Fibroblast of peridontal ligament (primary cell): ENCODE results near the gene DLG4.
"Not testable (repeated sequence)": the region's sequence is repeated elsewhere in the genome, so short reads cannot be mapped to it uniquely, and the experiment has no call there.

Source experiments
- DNase-seq: peaks from one replicate; pipeline ENCODE4 v3.0.0-alpha.2; 2010; ENCODE audit errors: extremely low read depth

Gene DLG4

DNA sequence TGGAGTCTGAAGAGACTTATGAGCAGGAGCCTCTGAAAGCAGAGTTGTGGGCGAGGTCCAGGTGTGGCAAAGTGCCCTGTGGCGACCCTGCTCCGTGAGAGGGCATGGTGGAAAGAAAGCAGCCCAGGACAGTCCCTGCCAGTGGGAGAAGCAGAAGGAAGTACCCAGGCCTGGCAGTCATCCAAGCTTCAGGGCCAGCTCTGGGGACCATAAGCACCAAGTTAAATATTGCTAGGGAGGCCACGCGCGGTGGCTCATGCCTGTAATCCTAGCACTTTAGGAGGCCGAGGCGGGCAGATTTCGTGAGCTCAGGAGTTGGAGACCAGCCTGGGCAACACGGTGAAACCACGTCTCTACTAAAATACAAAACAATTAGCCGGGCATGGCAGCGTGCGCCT lies 35.5 kb downstream of the DLG4 start:
- no peak for DNase-seq

DNA sequence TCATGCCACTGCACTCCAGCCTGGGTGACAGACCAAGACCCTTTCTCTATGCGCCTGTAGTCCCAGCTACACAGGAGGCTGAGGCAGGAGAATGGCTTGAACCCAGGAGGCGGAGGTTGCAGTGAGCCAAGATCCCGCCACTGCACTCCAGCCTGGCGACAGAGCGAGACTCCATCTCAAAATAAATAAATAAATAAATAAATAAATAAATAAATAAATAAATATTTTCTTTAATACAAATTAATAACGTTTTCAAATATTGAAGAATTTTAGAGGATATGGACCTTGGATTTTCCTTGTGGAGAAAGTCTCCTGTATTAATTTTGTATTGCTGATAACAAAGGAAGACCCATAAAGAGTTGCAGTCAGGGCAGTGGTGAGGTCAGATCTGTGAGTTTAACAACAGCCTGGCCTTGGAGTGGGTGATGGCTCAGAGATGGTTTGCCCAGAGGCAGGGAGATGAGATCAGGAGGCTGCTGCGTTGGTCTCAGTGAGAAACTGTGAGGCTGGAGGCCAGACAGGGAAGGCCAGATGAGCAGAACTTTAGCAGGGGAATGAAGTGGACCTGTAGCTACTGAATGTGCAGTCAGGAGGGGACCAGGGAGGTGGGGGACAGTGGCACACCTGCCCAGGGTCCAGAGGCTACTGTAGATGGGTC lies 36.1 kb downstream of the DLG4 start:
- DNase-seq: no peak

DNA sequence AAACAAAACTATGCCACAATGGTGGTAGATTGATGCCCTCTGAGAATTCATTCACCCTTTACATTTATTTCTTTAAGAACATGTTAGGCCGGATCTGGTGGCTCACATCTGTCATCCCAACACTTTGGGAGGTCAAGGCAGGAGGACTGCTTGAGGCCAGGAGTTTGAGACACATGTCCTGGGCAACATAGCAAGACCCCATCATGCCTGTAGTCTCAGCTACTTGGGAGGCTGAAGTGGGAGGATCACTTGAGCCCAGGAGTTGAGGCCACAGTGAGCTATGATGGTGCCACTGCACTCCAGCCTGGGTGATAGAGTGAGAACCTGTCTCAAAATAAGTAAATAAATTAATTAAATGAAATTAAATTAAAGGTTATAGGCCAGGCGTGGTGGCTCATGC lies 37.5 kb downstream of the DLG4 start:
- not testable (repeated sequence) for DNase-seq

DNA sequence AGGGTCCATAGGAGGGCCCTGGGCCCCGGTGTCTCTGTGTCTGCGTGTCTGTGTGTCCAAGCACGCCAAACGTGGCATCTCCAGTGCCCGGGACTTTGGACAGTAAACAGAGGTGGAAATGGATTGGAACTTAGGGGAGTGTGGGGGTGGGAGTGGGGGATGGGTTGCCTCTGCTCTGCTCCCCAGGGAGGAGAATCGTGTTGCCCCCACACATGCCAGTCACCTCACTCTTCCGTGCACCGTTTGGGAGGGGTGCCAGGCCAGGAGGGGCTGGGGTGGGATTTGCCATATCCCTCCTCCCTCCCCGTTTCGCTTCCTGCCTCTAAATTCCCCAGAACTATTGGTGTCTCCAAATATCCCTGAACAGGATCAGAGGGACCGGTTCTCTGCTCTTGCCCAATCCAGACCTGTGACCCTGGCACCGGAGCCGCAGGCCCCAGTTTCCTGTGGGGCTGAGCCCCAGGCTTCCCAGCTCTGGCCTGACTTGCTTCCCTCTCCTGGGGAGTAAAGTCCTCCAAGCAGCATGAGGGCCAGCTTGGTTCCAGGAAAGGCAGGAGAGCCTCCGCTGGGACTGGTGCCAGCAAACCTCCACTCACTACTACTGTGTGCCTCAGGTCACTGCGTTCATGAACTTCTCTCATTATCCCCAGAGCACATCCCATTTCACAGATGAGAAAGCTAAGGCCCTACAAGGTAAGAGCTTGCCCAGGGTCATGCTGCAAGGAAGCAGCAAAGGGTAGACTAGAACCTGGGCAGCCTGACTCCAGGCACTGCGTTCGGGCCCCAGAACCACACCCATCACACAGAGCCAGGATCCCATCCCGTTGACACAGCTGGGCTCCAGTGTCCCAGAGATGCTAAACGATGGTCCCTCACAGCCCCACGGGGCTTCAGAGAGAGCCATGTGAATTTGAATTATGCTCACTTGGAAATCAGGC lies 40.0 kb downstream of the DLG4 start, which contains the start of gene ASGR1:
Gene ASGR1, minus strand, starts transcription at position 54 of the 938 bp plus-strand sequence. CDS start 807 bp downstream, outside the sequence.
- DNase-seq: no peak

DNA sequence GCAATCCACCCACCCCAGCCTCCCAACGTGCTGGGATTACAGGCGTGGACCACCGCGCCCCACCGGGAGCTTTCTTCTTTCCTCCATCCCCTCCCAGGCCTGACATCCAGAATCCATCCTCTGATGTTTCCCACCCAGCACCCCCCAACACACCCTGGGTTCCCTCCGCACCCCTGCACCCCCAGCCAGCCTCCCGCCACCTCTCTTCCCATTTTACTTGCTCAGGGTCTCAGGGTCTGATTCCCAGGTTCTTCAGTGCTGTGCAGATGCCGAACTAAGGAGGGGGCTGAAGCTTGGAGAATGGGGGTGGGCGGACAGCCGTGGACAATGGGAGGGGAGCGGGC lies 40.7 kb downstream of the DLG4 start:
- DNase-seq: no peak

DNA sequence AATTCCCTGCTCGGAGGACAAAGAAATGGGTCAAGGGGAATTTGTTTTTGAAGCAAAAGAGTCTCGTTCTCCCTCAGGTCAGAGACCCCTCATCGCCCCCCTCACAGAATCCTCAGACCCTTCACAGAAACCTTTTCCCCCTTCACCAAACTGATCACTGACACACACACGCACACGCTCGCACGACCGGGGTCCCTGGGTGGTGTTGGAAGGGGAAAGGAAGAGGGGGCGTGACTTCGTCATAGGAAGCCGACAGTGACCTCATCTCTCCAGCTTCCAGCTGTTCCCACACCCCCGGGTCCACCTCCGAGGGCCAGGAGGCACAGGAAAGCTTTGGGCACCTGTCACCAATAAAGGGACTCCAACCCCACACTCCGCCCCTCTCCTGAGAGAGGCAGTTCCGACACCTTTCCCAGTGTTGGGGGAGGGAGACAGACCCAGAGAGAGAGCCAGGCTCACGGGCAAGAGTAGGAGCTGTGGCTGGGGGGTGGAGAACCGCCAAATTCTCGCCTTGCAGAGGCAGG lies 41.6 kb downstream of the DLG4 start:
- no peak for DNase-seq

DNA sequence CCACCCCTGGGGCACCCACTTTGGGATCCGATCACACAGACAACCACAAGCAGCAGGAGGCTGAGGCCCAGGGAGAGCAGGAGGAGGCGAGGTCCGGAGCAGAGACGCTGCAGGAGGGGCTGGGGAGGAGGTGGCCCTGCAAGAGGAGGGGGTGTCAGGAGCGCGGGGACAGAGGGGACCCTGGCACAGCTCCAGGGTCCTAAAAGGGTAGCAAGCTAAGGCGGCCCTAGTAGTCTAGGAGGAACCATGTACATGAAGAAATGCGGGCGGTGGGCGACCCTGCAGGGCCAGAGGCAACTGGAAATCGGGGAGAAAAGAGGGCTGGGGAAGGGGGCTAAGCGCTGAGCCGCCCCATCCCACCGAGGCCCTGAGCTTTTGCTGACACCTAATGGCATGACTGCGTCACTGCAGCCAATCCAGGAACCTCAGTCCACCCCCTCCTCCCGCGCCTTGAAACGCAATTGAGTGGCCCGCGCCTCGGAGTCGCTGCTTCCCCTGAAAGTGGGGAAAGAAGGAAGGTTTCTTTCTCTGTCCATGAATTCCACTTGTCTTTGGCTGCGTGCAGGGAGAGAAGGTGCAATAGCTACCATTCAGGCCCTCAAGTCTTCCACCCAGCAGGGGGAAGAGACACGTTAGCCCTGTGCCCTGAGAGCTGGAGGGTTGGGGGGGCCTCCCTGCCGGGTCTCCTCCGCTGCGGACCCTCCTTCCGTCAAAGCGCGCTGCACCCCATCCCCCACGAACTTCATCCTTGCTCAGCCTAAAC lies 42.3 kb downstream of the DLG4 start:
- peak; percentile 57 for DNase-seq

DNA sequence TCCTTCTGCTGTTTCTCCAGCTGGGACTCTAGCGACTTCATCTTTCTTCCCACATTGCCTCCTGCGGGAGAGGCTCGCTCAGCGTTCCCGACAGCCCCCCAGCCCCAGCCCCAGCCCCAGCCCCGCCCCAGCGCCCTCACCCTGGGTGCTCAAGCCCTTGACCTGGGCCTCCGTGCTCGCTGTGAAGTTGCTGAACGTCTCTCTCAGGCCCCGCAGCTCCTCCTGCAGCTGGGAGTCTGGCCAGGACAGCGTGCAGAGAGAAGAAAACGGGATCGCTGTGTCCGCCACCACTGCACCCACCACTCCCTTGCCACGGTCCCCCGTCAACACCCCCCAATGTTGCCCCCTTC lies 42.8 kb downstream of the DLG4 start:
- DNase-seq: no peak

DNA sequence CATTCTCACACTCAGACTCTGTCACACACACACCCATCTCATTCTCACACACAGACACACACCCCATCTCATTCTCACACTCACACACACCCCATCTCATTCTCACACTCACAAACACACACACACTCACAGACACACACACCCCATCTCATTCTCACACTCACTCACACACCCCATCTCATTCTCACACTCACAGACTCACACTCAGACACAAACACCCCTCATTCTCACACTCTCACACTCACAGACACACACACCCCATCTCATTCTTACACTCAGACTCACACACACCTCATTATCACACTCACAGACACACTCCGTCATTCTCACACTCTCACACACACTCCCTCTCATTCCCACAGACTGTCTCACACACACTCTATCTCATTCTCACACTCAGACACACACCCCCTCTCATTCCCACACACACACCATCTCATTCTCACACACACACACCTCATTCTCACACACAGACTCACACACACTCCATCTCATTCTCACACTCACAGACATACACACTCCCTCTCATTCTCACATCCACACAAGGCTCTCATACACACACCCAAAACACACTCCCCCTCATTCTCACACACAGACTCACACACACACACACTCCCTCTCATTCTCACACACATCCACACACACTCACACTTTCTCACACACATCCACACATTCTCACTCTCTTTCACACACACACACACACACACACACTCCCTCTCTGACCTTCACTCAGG lies 43.4 kb downstream of the DLG4 start:
- no peak for DNase-seq

DNA sequence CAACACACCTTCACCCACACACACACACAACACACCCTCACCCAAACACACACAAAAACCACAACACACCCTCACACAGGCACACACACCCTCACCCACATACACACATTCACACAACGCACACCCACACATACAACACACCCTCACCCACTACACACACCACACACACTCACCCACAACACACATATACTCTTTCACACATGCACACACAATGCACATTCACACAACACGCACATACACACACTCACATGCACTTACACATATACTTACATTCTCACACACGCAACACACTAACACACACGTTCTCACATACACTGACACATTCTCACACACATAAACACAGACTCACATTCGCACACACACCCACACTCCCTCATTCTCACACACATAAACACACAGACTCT lies 44.3 kb downstream of the DLG4 start:
- no peak for DNase-seq

DNA sequence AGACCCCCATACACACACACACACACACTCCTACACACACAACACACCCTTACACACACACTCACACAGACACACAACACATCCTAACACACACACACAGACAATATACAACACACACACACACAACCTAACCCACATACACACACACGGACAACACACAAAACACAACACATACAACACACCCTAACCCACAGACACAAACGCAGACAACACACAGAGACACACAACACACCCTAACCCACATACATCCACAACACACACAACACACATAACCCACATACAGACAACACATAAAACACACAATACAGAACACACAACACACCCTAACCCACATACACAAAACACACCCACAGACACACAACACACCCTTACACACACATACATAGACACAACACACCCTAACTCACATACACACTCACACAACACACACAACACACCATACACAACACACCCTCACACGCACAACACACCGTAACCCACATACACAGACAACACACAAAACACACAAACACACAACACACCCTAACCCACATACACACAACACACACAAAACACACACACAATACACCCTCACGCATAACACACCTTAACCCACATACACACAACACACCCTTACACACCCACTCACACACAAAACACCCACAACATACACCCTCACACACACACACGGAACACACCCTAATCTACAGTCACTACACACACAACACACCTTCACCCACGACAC lies 44.9 kb downstream of the DLG4 start:
- no peak for DNase-seq

DNA sequence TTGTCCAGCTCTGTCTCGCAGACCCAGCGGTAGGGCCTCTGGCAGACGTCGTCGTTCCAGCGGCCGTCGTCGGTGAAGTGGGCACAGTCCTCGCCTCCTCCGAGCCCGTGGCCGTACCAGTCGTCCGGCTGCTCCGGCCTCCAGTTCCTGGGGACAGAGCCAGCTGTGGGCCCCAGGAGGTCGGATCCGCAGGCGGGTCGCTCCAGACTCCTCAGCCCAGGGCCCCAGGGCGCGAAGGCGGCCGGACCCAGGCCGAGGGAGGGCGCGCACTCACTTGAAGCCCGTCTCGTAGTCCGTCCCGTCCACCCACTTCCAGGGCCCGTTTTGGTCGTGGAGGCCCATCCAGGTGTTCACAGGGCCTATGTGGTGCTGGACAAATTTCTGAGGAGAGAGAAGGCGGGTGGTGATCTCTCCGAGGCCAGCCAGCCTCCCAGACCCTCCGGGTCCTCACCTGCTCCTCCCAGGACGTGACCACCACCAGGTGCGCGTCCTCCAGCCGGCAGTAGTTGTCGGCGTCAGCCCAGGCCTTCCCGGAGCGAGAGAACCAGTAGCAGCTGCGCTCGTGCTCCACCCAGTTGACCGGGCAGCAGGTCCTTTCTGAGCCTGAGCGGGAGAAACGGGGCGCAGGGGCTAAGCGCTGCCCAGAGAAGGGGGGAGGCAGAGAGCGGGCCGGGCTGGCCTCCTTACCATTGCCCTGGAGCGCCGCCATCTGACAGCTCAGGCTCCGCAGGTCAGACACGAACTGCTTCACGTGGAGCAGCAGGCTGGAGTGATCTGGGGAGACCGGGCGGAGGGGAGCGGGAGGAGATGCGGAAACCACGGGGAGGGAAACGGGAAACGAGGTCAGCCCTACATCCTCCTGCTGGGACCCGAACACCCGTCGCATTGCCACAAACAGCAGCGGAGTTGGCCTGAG lies 45.7 kb downstream of the DLG4 start:
- DNase-seq: no peak

DNA sequence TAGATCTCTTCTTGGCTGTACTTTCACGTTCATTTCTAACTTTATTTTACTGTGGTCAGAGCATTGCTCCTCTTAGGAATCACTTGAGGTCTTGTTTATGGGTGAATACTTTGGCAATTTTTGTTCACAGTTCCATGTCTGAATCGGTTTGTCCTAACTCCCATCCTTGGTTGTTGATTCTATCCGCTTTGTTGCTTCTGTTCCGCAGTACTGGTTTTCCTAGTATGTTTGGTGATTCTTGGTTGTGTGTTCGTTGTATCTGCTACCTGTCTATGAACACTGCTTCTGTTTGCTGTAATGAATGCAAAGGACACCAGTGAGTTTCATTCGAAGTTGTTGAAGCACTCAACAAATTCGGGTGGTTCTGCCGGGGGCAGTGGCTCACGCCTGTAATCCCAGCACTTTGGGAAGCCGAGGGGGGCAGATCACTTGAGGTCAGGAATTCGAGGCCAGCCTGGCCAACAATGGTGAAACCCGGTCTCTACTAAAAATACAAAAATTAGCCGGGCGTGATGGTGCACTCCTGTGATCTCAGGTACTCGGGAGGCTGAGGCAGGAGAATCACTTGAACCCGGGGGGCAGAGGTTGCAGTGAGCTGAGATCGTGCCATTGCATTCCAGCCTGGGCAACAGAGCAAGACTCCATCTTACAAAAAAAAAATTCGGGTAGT lies 47.0 kb downstream of the DLG4 start:
- DNase-seq: not testable (repeated sequence)

DNA sequence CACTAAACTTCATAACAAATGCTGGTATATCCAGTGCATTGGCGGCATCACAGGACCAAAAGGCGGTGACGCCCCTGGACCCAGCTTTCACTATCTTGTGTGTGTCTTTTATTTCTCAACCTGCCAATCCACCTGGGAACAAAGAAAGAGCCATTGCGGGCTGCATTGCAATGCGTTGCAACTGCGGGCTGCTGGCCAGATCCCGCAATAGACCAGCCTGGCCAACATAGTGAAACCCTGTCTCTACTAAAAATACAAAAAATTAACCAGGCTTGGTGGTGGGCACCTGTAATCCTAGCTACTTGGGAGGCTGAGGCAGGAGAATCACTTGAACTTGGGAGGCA lies 50.1 kb downstream of the DLG4 start:
- not testable (repeated sequence) for DNase-seq

DNA sequence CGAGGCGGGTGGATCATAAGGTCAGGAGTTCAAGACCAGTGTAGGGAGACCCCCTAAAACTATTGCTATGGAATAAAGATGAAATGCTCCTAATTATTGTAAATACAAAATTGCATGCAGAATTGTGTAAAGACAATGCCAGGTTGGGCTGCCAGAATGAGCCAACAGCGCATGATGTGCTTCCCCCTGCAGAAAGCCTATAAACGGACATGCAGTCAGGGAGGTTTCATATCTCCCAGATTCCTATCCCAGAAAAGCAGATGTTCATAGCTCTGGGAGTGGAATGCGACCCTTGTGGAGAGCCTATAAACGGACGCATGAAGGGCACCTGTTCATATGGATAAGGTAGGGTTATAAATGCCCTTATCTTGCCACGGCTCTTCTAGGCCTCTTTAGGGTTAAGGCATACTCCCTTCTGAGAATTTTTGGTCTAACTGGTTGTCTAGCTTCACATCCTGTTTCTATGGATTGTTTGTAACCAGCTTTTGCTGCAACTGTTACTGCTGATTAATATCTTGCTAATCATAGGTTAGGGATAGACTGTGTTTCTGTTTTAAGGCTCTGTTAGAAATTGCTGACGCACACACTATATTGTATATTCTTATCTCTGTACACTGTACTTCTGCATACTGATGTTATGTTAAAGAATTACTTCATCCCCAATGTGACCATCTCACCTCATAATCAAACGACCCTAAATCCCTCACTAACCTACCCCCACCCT lies 50.6 kb downstream of the DLG4 start:
- DNase-seq: not testable (repeated sequence)

DNA sequence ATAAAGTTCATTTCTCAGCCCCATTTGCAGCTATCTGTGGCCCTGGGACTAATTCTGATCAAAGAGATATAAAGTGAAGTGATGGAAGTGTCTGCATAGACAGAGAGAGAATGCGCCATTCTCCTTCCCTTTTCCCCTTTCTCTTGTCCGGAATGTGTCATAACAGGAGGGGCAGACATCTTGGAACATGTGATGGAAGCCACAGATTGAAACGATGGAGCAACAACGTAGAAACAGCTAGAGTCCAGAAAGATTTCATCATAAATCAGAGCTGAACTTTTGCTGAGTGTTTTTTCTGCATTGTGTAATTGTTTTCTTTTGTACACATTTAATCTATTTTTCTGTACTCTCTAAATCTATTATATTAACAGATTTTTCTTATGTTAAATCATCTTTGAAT lies 51.8 kb downstream of the DLG4 start:
- peak; percentile 53 for DNase-seq

DNA sequence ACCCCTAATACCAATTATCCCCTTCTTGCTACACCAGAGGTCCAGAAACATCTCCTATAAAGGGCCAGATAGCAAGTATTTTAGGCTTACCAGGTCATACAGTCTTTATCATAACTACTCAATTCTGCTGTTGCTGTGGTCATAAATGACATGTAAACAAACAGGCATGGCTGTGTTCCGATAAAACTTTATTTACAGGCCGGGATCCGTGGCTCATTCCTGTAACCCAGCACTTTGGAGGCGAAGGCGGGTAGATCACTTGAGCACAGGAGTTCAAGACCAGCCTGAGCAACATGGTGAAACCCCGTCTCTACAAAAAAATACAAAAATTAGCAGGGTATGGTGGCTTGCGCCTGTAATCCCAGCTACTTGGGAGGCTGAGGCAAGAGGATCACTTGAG lies 52.8 kb downstream of the DLG4 start:
- DNase-seq: no peak

DNA sequence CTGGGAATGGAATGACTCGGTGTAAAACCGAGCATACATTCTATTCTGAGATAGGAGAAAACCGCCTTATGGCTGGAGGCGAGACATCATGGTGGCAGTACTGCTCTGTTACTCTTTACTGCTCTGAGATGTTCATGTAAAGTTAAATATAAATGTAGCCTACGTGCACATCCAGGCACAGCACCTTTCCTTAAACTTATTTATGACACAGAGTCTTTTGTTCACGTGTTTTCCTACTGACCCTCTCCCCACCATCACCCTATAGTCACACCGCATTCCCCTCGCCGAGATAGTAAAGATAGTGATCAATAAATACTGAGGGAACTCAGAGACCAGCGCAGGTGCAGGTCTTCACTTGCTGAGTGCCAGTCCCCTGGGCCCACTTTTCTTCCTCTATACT lies 60.1 kb downstream of the DLG4 start:
- DNase-seq: not testable (repeated sequence)

DNA sequence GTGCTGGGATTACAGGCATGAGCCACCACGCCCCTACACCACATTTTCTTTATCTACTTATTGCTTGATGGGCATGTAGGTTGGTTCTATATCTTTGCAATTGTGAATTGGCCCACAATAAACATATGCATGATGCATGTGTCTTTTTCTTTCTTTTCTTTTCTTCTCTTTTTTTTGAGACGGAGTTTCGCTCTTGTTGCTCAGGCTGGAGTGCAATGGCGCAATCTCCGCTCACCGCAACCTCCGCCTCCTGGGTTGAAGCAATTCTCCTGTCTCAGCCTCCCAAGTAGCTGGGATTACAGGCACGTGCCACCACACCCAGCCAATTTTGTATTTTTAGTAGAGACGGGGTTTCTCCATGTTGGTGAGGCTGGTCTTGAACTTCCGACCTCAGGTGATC lies 61.2 kb downstream of the DLG4 start:
- not testable (repeated sequence) for DNase-seq
